NCI-H146 (cell line): ENCODE results near the gene RCN1.
"Not testable (repeated sequence)": the region's sequence is repeated elsewhere in the genome, so short reads cannot be mapped to it uniquely, and the experiment has no call there.

Experiments used
- DNase-seq: peaks from one replicate; lab custom pipeline; 2025; lab: John Stamatoyannopoulos, UW

RCN1 gene

GRCh38 chr11:32090545-32091370 lies at the start of gene RCN1:
RCN1 (plus strand) TSS chr11:32091074; CDS start chr11:32091197, 123 bp downstream.
- DNase-seq: peak; percentile 86

DNA sequence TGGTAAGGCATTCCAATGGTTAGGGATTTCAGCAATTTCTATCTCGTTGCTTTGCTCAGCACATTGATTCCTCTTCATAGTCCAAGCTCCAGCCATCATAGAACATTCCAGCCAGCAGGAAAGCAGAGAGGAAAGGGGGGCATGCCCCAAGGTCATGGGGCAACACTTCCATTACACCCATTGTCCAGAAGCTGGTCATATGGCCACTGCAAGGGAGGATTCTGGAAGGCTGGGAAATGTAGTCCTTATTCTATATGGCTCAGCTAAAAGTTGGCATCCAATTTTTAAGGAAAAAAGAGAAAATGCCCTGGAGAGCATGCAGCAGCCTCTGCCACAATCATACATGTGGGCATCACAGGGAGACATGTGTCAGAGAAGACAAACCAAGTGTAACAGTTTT lies 47.1 kb upstream of the RCN1 start:
- no peak for DNase-seq

DNA sequence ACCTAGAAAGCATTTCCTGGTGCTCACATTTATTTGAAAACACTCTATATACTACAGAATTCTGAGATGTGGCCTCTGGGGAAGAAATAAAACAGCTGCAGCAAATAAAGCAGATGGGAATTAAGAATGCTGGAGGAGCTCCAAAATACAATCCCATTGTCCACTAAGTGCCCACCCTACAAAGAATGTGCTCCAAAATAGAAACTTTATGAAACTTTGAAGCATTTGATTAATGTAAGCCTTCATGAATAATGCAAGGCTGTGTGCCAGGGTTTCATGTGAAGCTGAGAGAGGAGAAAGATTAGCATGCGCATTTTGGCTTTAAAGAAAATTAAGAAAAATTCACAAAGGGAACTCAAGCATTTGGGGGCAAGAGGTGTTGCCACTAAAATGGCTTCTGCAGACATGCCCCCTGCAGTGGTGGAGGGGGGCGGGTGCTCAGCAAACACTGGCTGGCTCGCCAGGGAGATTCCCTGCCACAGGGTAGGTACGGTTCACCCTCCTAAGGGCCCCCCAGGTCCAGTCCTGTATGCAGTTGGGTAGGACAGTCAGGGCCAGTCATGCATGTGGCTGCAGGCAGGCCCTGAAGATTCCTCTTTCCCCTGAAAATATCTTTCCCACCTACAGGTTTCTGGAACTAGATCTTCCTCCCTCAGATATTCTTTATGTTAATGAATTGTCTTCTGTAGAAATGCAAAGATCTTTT lies 46.6 kb upstream of the RCN1 start:
- no peak for DNase-seq

DNA sequence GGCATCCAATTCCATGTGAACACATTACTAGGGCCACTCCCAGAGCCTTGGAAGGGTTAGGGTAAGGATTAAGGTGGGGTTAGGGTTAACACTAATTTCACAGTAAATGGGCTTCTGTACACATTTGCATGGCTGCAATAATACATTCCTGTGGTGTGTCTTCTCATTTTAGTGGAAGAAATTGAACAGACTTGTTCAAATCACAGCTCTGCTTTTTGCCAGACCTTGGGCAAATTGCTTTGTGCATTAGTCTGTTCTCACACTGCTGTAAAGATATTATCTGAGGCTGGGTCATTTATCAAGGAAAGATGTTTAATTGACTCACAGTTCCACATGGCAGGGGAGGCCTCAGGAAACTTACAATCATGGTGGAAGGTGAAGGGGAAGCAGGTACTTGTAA lies 45.4 kb upstream of the RCN1 start:
- no peak for DNase-seq

GRCh38 chr11:32050264-32050663 lies 40.6 kb upstream of the RCN1 start:
- DNase-seq: no peak

DNA sequence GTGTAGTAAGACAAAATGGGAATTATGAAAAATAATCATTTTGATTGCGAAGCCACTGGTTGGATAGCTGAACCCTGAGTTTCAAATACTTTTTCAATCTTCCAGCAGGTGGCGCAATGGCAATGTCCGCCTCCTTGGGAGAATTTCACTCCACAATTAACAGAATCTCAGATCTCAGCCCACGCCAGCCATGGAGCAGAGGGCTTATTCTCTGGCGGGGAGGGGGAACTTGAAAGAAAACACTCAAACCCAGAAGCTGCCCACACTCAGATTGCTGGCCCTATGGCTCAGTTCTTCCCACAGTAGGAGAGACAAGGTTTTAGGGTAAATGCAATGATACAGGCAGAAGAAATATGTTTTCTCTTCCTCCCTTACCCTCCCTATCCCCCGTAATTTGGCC lies 38.7 kb upstream of the RCN1 start:
- peak; percentile 19 for DNase-seq

- no peak for DNase-seq
These were observed 37.6 kb upstream of the RCN1 start for GRCh38 chr11:32053151-32053888.

DNA sequence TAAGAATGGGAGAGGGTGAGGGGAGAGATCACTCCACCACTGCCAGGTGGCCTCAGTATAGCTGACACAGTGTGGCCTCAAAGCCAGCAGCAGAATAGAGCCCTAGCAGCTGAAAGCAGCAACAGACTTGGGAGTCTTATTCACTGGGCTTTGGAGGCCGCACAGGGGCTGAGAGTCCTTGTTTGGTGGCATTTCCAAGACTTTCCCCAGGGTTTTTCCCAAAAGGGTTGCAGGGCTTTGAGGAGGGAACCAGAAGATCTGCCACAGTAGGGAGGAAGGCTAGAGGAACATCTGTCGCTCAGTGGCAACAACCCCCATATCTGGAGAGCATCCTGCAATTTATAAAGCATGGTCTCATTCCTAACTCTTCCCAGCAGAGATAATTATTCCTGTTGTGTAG lies 35.0 kb upstream of the RCN1 start:
- no peak for DNase-seq

DNA sequence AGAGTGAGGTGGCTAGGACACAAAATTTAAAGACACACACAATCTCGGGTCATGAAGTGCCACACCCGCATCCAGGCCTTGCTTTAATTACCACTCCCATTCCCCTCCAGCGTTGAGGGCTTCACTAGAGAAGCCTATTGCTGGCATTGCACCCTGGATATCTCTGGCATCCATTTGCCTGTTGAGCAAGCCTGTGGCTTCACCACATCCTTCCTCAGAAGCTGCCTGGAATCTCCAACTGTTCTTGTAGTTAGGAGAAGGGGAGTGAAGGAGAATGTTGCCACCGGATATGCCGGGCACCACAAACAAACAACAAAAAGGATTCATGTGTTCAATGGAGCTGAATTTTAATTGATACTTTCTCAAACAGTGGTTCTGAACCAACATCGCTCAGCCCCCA lies 34.4 kb upstream of the RCN1 start:
- no peak for DNase-seq

GRCh38 chr11:32059686-32060462 lies 31.0 kb upstream of the RCN1 start:
- no peak for DNase-seq

DNA sequence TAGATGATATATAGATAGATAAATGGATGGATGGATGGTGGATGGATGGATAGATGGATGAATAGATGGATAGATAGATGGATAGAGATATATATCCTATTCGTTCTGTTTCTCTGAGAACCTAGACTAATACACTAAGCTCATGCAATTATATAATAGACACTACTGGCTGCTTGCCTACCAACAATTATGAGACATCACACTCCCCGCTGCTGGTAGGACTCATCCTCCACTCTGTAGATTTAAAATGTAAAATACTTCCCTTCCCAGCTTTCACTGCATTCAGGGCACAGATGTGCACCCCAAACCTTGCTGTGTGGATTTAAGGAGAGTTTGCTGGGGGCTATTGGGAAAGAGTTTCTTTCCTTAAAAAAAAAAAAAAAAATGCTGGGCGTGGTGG lies 28.3 kb upstream of the RCN1 start:
- DNase-seq: no peak

DNA sequence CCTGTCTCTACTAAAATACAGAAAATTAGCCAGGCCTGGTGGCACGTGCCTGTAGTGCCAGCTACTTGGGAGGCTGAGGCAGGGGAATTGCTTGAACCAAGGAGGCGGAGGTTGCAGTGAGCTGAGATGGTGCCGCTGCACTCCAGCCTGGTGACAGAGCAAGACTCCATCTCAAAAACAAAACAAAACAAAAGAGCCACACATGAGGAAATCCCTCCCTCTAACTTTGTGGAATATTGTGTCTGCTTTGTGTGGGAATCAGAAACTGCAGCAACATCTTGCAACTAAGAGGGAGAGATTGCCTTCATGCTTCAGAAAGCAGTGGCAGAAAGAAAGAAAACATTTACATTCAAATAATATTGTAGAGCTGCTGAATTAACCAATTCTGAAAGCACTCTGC lies 27.8 kb upstream of the RCN1 start:
- not testable (repeated sequence) for DNase-seq

DNA sequence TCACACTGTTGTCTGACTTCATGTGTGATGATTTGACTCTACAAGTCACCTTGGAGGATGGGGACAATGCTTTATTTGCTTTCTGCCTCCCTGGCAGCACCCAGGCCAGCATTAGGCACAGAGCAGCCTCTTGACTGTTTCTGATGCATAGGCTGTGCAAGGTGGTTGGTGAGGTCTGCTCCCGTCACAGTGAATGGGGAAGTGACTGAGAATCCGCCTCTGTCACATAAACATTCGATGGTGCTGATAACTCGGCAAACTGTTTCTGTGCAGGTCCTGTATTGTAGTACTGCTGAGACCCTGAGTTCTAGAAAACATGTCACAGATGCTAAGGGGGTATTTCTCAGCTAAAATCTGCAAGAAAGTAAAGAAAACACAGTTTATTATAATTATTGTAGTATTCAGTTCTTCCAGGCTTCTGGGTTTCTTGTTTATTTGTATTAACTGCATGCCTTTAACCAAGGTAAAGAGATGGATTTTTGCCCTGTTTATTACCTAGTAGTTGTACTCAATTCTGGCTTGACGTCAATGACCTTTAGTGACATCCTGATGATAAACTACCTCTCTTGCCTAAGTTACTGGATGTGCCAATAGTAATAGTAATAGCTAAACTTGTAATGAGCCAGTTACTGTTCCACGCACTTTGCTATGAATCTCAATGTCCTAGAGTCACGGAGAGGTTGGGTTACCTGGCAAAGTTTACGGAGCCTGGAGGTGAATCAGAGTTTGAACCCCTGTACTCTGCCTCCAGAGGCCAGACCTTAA lies 24.8 kb upstream of the RCN1 start:
- no peak for DNase-seq

DNA sequence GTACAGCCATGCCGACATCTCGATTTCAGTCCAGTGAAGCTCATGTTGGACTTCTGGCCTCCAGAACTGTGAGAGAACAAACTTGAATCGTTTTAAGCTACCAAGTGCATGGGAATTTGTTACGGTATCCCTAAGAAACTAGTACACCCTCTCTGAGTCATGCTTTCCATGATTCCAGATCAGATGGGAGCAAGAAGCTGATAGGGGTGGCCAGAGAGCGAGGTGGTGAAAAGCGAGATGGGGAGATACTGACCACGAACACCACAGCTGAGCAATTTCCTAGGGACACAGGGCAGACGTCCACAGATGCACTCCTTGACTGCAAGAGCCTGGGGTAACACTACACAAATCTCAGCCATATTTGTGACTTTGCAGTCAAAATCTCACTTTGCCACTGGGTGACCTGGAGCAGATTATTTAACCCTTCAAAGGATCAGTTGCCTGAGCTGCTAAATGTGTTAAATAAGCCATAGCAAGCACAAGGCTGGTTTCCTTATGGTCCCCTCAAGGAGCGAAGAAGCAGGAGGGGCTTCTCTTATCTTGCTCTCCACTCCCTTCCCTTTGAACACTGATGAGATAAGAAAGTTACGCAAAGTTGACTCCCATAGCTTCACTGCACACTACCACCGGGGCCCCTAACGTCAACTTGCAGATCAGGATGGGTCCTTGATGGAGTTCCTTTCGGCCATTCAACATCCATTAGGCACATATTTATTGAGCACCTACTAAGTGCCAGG lies 22.6 kb upstream of the RCN1 start:
- no peak for DNase-seq

DNA sequence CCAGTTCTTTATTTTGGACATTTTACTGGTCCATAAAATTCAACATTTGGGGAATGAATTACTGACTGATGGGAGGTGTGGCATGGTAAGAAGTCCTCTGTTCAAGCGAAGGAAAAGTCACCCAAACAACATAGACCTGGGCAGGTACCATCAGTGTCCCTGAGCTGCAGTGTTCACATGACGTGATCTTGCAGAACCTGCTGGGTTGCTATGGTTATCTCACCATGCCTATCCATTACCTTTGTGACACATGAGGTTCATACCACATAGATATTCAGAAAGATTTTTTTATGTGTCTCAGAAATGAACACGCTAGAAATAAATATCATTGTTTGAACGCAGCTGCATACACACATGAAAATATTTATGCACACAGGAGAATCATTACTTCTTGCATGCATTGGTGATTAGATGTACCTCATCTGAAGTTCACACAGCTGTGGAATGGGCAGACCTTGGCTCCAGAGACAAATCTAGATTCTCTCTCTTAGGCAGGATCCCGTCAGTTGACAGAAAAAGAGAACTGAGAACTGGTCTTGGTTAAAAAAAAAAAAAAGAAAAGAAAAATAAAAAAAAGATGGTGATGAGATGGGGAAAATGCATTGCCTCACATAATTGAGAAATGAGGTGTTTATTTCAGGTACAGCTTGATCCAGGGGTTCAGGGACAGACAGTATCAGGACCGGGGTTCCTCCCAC lies 21.4 kb upstream of the RCN1 start:
- DNase-seq: no peak

DNA sequence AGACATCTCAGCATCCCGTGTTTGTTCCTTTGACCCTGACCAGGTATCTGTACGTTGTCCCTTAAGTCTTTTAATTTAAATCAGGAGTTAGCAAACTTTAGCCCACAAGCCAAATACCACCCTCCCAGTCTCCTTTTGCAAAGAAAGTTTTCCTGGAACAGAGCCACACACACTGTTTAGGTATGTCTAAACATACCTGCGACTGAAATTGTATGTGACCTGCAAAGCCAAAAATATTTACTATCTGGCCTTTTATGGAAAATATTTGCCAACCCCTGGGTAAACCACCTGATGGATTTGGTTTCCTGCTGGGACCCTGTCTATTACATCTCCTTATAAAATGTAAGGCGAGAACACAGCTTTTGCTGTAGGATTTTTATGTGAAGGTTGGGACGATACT lies 20.2 kb upstream of the RCN1 start:
- no peak for DNase-seq

DNA sequence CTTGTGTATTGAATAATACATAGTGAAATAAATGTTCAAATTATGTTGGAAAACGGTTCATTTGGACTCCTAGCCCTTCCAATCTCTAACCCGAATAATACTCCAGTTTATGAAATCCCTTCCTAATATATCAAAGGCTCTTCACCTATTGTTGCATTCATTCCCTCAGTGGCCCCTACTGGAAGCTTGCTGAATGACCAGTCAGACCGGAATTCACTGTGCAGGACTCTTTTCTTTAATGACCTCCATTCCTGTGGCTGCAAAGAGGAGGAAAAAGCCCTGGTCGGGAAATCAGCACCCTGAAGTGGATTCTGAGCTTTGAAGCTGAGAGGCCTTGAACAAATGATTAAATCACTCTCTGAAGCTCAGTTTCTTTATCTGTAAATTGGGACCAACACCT lies 19.1 kb upstream of the RCN1 start:
- no peak for DNase-seq

- DNase-seq: no peak
These were observed 17.8 kb upstream of the RCN1 start for GRCh38 chr11:32072872-32073643.

- DNase-seq: no peak
These were observed 17.2 kb upstream of the RCN1 start for GRCh38 chr11:32073644-32074026.
